Vagina (tissue), 2 donors: ENCODE data around the gene ADAM23. TPM values are rescaled to one million over a fixed set of nuclear protein-coding genes. Genes with fewer than 3 reads are reported as not detected.

ENCODE experiments used
- DNase-seq, 2 donors: peaks; one replicate each; pipeline ENCODE4 v3.0.0-alpha.2; 2017; ENCODE audit errors: extremely low spot score in 2 of 2
- H3K27ac ChIP-seq: fragments of 200-600 bp; sonication (generic); one replicate; pipeline ENCODE4 v1.5.1; 2019
- H3K27me3 ChIP-seq: fragments of 200-600 bp; sonication (generic); one replicate; pipeline ENCODE4 v1.5.1; 2019
- H3K36me3 ChIP-seq, 2 donors: fragments of 200-600 bp; sonication (generic); one replicate each; pipeline ENCODE4 v1.5.1; 2017 to 2019
- H3K4me1 ChIP-seq: fragments of 200-600 bp; sonication (generic); one replicate; pipeline ENCODE4 v1.5.1; 2019
- H3K4me3 ChIP-seq, 2 donors: fragments of 200-600 bp; sonication (generic); 1 replicate in 1 of 2; 2 replicates in 1 of 2; pipeline ENCODE4 v1.5.1; 2016 to 2019
- H3K9me3 ChIP-seq: fragments of 200-600 bp; sonication (generic); one replicate; pipeline ENCODE4 v1.5.1; 2019
- CTCF ChIP-seq, 3 experiments: fragments of 450-650 bp in 2 of 3; fragments of 200-600 bp in 1 of 3; sonication (generic) in 1 of 3; IDR thresholded peaks; one replicate each; pipeline ENCODE4 v1.5.1; 2017 to 2019; ENCODE audit warnings: antibody characterized with exemption in 3 of 3, mild to moderate bottlenecking in 2 of 3, moderate library complexity in 2 of 3
- POLR2A ChIP-seq, 2 donors: fragments of 450-650 bp; IDR thresholded peaks; one replicate each; pipeline ENCODE4 v1.6.1; 2017; ENCODE audit warnings: antibody characterized with exemption in 2 of 2, mild to moderate bottlenecking in 2 of 2, moderate library complexity in 2 of 2
- POLR2AphosphoS5 ChIP-seq, 2 donors: sonication (generic); formaldehyde crosslinking; IDR thresholded peaks; one replicate each; pipeline ENCODE4 v1.9.0; 2017; ENCODE audit warnings: antibody characterized with exemption in 2 of 2, mild to moderate bottlenecking in 2 of 2, low read depth in 1 of 2; ENCODE audit not compliant: insufficient read depth in 1 of 2
- intact Hi-C: fragments of 100-400 bp; cut with DNase I; formaldehyde crosslinking; loops from one replicate; pipeline ENCODE4 v1.15.1; 2023
- total RNA-seq: library from RNA; depleted of rRNA; stranded (reverse); fragments of >200 nt; gene quantifications from one replicate; pipeline ENCODE4 v1.2.3, GENCODE V29; 2016

Gene ADAM23
- total RNA-seq, 1 donor from 2014 or later, result 5.2 TPM

GRCh38 chr2:206603243-206603642, 159.9 kb downstream of the ADAM23 start:
- Histone ChIP-seq H3K9me3 (no peaks in the 10 kb centered on the region), H3K4me1 (no peaks in the 10 kb centered on the region), H3K27ac (no peak overlapping the region), H3K27me3 (no peaks in the 10 kb centered on the region), H3K36me3 (no peaks in the 10 kb centered on the region), H3K4me3 (no peak overlapping the region)
- DNase-seq, result no peak
- TF ChIP-seq CTCF (IDR thresholded peaks at IDR 0.05) (no peak), POLR2A (IDR thresholded peaks at IDR 0.05) (no peak), POLR2AphosphoS5 (IDR thresholded peaks at IDR 0.05; ENCODE audit: insufficient read depth in 1 of 2, low read depth in 1 of 2) (no peak)
- intact Hi-C loops, result no loop called here

- no peaks in the 10 kb centered on the region for H3K27me3 ChIP-seq
- no peak overlapping the region for H3K27ac ChIP-seq
- DNase-seq, result no peak
- H3K4me1 ChIP-seq, result no peaks in the 10 kb centered on the region
- no peaks in the 10 kb centered on the region for H3K9me3 ChIP-seq
- H3K4me3 ChIP-seq, result no peak overlapping the region
- TF ChIP-seq POLR2A (IDR thresholded peaks at IDR 0.05), result no peak
- TF ChIP-seq POLR2AphosphoS5 (IDR thresholded peaks at IDR 0.05; ENCODE audit: insufficient read depth in 1 of 2, low read depth in 1 of 2), result no peak
- no peak for TF ChIP-seq CTCF (IDR thresholded peaks at IDR 0.05)
- intact Hi-C loops, result no loop called here
- no peaks in the 10 kb centered on the region for H3K36me3 ChIP-seq
Measured at GRCh38 chr2:206610451-206610850, 167.1 kb downstream of the ADAM23 start.

- no peak overlapping the region for H3K4me3 ChIP-seq
- no peaks in the 10 kb centered on the region for H3K27me3 ChIP-seq
- no peaks in the 10 kb centered on the region for H3K9me3 ChIP-seq
- intact Hi-C loops, result no loop called here
- no peak for DNase-seq
- H3K27ac ChIP-seq, result no peak overlapping the region
- H3K36me3 ChIP-seq, result no peaks in the 10 kb centered on the region
- TF ChIP-seq POLR2AphosphoS5 (IDR thresholded peaks at IDR 0.05; ENCODE audit: insufficient read depth in 1 of 2, low read depth in 1 of 2) (no peak), POLR2A (IDR thresholded peaks at IDR 0.05) (no peak), CTCF (IDR thresholded peaks at IDR 0.05) (no peak)
- H3K4me1 ChIP-seq, result no peaks in the 10 kb centered on the region
Measured at GRCh38 chr2:206611191-206611590, 167.9 kb downstream of the ADAM23 start.

GRCh38 chr2:206611736-206612135, 168.4 kb downstream of the ADAM23 start:
- no peak for DNase-seq
- no peaks in the 10 kb centered on the region for H3K4me1 ChIP-seq
- intact Hi-C loops, result no loop called here
- H3K9me3 ChIP-seq, result no peaks in the 10 kb centered on the region
- H3K4me3 ChIP-seq, result no peak overlapping the region
- no peaks in the 10 kb centered on the region for H3K27me3 ChIP-seq
- no peak for TF ChIP-seq POLR2AphosphoS5 (IDR thresholded peaks at IDR 0.05; ENCODE audit: insufficient read depth in 1 of 2, low read depth in 1 of 2)
- TF ChIP-seq CTCF (IDR thresholded peaks at IDR 0.05), result no peak
- no peak for TF ChIP-seq POLR2A (IDR thresholded peaks at IDR 0.05)
- H3K27ac ChIP-seq, result no peak overlapping the region
- no peaks in the 10 kb centered on the region for H3K36me3 ChIP-seq

- intact Hi-C loops, result no loop called here
- no peak for DNase-seq
- Histone ChIP-seq H3K27me3 (no peaks in the 10 kb centered on the region), H3K4me3 (no peak overlapping the region), H3K27ac (no peak overlapping the region), H3K9me3 (no peaks in the 10 kb centered on the region), H3K36me3 (no peaks in the 10 kb centered on the region), H3K4me1 (no peaks in the 10 kb centered on the region)
- TF ChIP-seq POLR2AphosphoS5 (IDR thresholded peaks at IDR 0.05; ENCODE audit: insufficient read depth in 1 of 2, low read depth in 1 of 2) (no peak), CTCF (IDR thresholded peaks at IDR 0.05) (no peak), POLR2A (IDR thresholded peaks at IDR 0.05) (no peak)
Measured at GRCh38 chr2:206614811-206615210, 171.5 kb downstream of the ADAM23 start.
